GM19324 (cell line): Measurements from ENCODE around the gene GREB1L.
"Not testable (repeated sequence)": the region's sequence is repeated elsewhere in the genome, so short reads cannot be mapped to it uniquely, and the experiment has no call there.

Experiments
- ATAC-seq: cut with Tn5 transposase; IDR thresholded peaks from one replicate; pipeline ENCODE4 v1.9.1; 2021; ENCODE audit warnings: mild to moderate bottlenecking, moderate library complexity; ENCODE audit not compliant: unreplicated experiment, low FRiP score

Gene GREB1L

DNA sequence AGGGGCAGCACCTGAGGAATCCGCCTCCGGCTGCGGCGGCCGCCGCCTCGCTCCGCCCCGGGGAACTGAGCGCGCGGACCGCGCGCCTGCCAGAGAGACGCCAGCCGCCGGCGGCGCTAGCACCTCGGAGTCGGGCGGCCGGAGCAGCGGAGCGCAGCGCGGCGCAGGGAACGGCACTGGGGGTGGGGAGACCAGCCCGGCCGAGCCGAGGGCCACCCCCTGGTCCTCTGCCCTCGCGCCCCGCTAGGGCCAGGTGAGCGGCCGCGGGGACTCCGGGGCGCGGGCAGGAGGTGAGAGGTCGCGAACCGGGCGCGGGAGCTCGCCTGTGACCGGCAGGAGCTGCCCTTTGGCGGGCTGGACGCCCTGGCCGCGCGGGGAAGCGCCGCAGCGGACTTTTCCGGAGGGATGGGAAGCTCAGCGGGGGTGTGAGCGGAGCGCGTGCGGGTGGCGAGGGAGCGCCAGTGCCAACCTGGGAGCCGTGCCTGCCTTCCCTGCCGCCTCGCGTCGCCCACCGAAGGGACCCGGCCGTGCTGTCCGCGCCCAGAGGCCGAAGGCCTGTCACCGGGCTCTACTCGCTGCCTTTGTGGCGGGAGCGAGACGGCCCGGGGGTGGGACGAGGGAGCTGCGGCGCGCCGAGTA is at the start of gene GREB1L:
Gene GREB1L (plus strand): TSS at position 92 of the 639 bp plus-strand sequence. CDS start 141,287 bp downstream, outside the sequence.
- ATAC-seq = no peak

DNA sequence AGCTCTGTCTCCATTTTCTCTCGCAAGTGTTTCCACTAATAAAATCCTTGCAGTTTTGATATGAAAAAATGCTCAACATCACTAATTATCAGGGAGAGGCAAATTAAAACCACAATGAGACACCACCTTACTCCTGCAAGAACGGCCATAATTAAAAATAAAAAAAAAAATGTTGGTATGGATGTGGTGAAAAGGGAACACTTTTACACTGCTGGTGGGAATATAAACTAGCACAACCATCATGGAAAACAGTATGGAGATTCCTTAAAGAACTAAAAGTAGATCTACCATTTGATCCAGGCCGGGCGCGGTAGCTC is 49.8 kb upstream of the GREB1L start:
- ATAC-seq = no peak

DNA sequence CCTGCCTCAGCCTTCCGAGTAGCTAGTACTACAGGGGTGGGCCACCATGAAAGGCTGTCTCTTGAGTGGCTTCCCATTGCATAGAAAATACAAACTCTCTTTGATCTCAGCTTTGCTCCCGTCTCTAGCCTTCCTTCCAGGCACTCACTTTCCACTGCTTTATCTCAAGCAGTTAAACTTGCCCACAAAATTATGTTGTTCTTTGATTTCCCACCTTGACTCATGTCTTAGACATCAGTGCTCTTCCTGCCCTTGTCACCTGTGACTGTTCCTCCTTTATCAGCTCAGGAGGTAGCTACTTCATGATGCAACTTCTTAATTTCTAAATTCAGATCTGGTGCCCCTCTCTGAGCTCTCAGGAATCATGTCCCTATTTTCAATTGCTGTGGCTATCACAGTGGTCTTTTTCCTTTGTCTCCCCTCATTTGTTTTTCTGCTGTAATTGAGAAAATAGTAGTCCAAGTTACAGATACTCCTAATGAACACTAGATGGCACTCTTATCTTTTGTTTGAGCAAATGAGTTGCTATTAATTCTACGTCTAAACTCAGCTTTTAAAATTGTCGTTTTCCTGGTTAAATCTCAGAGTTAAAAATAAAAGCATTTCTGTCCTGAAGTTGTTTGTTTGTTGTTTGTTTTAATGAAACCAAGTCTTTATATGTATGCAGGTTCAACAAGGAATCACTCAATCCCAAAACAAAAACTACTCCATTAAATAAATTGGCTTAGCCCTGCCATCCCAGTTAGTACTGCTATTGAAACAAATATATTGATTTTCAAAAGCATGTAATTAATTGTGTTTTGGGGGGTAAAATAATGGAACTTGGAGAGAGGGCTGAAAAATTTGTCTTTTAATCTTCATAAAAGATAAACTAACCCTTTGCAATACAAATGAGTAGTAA is 46.9 kb upstream of the GREB1L start:
- no peak for ATAC-seq

DNA sequence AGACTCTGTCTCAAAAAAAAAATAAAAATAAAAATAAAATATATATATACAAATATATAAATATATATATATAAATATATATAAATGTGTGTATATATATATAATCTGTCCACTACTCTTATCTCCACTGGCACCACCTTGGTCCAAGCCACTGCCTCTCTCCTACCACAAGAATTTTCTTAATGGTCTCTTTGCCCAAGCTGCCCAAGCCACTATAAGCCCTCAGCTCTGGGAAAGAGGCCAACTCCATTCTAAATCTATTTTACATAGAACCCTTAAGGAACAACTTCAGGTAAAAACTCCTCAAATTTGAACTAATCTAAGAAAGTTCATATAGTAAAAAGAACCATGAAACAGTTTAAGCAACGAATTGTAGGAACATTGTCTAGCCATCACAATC is 45.6 kb upstream of the GREB1L start:
- no peak for ATAC-seq

DNA sequence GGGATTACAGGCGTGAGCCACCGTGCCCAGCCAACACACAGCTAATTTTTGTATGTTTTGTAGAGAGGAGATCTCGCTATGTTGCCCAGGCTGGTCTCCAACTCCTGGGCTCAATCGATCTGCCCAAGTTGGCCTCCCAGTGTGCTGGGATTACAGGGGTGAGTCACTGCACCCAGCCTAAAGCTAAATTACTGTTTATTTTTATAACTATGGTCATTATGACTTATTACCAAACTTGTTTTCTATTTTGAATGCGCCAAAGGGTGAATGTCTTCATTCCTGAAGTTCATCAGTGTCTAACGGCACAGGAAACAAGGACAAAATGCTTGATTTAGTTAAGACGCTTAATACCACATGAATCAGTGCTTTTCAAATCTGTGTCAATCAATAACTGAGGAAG is 38.9 kb upstream of the GREB1L start:
- no peak for ATAC-seq

DNA sequence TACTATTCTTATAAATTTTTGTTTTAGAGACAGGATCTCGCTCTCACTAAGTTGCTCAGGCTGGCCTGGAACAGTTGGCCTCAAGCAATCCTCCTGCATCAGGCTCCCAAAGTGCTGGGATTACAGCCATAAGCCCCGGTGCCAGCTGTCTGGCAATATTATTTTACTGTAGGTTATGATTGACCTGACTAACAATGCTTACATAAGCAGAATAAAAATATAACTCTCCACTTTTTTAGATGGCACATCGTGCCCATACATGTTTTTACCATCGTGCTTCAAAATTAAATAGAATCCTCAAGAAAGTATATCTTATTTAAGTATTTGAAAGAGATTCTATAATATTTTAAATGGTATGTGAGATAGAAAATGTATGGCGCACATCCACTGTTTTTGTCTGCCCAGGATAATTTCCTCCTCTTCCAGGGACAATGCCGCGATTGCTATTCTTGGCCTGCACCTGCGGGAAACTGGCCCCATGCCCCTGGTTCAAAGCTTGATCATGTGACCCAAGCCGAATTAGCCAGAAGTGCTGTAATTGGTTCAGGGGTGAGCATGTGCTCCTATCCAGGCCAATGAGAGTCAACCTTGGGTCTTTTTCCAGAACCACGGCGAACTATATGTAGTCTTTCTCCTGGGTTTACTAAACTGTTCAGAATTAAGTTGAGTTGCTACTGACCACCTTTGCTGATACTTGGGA is 38.3 kb upstream of the GREB1L start:
- no peak for ATAC-seq

DNA sequence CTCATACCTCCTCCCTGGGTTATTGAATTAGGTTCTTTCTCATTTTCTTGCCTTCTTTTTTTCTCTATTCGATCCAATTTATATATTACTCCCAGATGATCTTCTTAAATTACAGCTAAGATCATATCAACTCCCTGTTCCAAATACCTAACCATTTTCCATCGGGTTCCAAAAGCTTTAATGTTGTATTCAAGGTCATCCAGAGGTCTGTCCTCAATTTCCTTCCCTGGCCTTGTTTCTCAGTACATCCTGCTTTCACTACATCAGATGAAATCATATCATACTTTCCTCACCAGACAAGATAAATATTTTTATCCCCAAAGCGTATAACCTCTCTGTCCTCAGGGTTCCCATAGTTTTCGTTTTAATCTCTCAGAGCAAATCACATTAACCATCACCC is 36.3 kb upstream of the GREB1L start:
- no peak for ATAC-seq

DNA sequence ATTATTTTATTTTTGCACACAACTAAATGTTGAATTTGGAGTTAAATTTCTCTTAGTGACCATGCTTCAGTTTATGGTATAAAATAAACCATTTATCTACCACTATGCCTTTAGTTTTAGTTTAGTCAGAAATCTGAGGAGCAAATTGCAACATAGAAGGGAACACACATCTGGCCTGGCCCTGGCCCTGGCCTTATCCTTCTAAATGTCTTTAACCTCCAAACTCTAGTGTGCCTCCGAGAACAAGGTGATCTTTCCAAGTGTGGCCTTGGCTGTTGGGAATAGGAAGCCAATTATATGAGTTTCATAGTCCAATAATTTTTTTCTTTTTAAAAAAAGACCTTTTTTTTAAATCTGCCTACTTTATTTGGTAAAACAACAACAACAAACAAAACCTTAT is 31.8 kb upstream of the GREB1L start:
- ATAC-seq = no peak

DNA sequence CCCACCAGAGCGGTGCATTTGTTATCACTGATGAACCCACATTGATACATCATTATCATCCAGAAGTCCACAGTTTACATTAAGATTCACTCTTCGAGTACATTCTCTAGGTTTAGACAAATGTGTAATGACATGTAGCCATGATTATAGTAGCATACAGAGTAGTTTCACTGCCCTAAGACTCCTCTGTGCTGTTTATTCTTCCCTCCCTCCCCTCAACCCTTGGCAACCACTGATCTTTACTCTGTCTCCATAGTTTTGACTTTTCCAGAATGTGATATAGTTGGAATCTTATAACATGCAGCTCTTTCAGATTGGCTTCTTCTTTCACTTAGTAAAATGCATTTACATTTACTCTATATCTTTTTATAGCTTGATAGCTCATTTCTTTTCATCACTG is 31.2 kb upstream of the GREB1L start:
- no peak for ATAC-seq

DNA sequence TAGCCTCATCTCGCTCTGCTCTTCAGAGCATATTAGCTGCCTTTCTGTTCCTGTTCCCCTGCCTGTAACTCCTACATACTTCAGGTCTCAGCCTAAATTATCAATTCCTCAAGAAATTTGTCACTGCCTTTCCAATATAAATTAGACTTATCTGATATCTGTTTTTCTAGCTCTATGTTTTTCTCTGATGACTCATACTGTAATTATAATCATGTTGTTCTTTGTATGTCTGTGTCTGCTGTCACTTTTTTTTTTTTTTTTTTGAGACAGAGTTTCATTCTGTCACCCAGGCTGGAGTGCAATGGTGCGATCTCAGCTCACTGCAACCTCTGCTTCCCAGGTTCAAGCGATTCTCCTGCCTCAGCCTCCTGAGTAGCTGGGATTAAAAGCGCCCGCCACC is 27.6 kb upstream of the GREB1L start:
- not testable (repeated sequence) for ATAC-seq

DNA sequence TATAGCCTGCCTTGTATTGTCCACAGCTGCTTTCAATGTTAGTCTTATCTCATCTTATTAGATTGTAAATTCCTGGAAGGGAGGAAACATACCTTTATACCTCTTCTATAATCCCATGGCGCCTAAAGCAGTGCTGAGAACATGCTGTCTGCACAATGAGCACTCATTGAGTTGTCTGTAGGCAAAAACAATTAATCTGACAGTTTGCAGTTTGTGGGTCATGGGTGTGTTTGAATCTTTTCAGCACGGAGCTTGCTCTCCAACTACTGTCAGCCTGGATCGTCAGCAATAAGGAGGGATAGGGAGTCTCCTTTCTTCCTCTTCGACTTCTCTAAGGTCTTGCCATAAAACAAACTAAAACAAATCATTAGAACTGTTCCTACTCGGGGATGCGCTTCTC is 26.5 kb upstream of the GREB1L start:
- no peak for ATAC-seq

DNA sequence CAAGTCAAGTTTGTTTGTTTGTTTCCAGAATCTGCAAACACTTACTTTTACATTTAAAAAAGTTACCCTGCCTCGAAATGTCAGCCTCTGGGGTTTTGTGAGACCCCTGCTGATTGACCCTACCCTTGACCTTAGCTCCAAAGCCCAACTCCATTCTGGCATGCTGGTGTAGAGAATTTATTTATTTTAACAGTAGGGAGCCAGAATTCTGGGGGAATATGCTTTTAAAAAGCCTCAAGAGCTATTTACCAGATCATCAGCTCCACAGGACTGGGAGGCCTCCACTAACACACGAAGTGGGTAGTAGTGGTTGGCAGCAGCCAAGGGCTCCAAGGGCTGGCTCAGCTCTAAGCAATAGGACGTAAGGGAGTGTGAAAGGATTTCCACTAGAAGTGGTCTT is 23.2 kb upstream of the GREB1L start:
- ATAC-seq = no peak

DNA sequence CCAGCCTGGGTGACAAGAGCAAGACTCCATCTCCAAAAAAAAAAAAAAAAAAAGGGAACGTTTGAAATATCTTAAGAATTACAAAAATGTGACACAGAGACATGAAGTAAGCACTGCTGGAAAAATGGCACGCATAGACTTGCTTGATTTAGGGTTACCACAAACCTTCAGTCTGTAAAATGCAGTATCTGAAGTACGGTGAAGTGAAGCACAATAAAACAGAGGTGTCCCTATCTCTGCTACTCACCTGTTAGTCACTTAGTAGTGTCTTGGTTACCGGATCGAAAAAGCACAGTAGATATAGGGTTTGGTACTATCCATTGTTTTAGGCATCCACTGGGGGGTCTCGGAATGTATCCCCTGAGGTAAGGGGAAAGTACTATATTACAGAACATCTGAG is 11.6 kb upstream of the GREB1L start:
- ATAC-seq = no peak

DNA sequence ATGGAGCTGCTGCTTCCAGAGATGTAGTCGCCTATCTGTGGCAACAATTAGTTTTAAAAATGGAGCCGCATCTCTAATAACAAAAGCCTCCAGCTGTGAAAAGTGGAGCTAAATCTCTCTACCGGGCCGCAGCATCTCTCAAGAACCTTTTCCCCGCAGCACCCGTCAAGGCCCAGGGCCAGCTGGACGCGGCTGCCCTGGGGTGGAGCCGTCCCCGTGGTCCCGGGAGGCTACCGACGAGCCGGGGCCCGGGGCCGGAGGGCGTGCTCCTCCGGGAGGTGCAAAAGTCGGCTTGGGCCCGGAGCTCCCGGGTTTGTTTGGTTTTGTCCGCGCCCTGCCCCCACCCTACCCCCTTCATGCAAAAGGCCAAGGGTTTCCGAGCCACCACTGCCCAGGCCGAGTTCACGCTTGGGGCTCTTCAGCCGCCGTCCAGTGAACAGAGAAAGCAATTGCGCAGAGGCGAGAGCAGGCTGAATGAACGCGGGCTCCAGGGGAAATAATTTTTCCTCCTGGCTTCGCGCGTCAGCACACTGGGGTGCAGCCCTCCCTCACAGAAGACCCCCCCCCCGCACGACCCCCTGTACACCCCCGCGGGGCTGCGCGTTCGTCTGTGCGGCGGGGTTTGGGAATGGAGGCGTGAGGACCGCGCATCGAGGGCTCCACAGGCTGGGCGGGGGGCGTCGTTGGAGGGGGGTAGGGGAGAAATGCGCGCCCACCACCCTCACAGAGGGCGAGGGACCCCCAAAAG is 557 bp upstream of the GREB1L start:
- ATAC-seq = no peak

DNA sequence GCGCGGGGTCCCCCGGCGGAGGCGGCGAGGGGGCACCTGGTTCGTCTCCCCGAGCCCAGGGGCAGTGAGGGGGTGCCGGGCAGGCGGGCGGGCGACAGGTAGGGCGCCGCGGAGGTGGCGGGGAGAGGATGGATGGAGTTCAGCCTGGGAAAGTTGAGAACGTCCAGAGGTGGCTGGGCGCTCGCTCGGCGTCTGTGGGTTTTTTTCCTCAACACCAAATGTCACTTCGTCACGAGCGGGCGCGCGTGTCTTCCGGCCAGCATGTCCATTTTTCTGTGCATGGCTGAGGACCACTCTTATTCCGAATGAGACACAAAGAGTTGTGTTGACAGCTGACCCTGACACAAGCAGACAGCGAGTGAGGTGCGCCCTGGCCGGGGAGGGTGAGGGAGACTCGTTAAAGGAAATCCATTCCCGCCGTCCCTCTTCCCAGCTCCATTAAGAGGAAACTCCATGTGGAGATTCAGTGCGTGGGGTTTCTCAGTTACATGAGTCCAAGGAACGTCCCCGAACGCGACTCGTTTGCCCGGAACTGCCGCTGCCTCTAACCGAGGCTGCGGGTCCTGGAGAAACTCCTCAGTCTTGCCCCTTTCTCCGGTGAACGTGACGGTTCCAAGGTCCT is 859 bp downstream of the GREB1L start:
- ATAC-seq = no peak

DNA sequence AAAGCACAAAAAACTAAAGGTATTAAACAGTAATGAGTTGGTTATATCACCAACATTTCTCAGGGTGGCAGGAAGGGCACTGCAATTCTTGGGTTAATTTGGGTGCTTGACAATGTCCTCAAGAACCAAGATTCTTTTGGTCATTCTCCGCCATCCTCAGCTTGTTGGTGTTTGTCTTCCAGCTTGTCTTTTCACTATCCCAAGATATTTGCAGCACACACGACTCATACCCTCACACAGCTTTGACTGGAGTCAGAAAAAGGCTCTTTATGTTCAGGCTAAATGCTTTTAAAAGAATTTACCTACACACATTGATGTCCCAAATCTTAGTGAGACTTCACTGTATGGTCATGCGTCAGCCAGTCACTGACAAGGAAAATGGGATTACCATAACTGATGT is 12.5 kb downstream of the GREB1L start:
- no peak for ATAC-seq

DNA sequence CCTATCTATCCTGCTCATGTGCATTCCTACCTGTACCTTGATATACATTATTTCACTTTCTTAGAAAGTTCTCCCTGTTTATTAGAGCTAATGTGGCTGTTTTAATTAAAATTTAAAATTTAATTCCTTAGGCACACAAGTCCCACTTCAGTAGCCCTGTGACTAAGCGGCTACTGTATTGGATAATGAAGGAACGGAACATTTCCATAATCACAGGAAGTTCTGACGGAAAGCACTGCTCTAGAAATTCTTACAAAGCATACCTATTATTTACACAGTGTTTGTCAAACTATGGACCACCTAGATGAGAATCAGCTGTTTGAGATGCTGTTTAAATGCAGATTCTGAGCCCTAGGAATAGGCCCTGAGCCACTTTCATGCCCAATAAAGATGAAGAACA is 13.2 kb downstream of the GREB1L start:
- ATAC-seq = no peak

DNA sequence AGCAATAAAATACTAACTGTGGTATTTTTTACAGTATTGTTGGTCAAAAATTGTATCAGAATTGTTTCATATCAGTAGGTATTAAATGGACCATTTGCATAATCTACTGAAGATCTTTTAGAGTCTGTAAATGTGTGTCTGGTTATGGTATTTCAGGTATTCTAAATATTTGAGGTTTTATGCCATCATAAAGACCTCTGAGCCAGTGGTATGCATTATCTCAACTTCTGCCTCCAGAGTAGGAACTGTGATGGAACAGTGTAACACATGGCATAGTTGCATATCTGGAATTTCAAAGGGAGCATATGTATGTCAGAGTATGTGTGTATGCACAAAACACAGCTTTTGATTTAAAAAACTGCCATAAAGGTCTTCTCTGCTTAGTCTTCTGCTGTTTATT is 15.4 kb downstream of the GREB1L start:
- ATAC-seq = no peak

DNA sequence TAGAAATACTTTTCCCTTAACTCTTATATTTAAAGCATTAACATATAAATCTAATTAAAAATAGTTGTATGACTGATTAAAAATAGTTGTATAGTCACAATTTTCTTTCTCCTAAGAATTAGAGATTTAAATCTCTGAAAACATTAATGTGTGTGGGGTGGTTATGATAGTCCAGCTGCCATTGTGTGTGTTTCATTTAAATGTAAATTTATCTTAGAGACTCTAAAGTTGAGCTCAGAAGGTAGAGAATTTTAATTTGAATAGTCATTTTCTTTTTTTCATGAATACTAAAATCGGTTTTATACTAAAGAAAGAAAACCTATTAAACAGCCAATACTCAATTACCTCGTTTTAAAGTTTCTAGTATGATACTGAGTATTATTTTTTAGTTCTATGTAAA is 18.6 kb downstream of the GREB1L start:
- ATAC-seq = no peak

DNA sequence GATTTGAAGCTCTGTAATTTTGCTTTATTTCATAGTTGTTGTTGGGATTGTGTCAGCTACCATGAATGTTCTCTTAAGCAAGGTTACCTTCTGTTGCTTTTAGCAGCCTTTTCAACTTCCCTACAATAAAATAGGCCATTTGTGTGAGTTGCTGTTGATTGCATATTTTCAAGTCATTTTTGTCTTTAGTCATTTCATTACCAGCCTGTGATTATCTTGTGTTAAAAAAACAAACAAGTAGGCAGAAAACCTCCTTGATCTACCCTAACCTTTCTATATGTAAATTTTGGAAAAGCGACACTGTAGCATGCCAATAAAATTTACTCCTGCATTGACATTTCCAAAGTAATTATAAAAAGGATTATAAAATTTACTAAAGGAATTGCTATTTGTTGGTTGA is 19.3 kb downstream of the GREB1L start:
- ATAC-seq = no peak

DNA sequence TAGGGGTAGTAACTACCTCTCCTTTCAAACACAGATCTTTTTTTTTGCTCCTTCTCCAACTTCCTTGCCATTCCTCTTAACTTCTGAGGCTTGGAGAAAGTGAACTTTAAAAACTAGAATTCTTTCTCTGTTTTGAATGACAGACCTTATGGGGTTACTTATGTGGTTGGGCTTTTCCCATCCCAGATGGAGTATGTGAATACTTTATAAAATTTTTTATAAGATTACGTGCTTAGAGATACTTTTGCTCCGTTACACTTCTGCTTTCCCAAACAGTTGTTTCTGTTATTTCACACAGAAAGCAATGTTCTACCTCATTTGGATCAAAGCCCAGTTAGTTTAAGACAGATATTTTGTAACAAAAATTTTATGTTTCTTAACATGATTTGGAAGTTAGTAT is 20.2 kb downstream of the GREB1L start:
- no peak for ATAC-seq
